Endometrial microvascular endothelial cells (primary cell): ENCODE results near the gene CPD. TPM values are rescaled to one million over a fixed set of nuclear protein-coding genes. Genes with fewer than 3 reads are reported as not detected.

Experiments
- in situ Hi-C: cut with HindIII; loops from 2 replicates; pipeline ENCODE4 v1.10.0; 2017; ENCODE audit warnings: low sequenced_read_pairs, low pct_unique_long_range_greater_than_20kb; ENCODE audit errors: inconsistent ontology term
- total RNA-seq: library from RNA; depleted of rRNA; stranded (reverse); fragments of >200 nt; gene quantifications from one replicate; pipeline ENCODE4 v1.2.3, GENCODE V29; 2015; ENCODE audit errors: inconsistent ontology term

Gene CPD
- total RNA-seq, 1 donor from 2014 or later, result 113 TPM

DNA sequence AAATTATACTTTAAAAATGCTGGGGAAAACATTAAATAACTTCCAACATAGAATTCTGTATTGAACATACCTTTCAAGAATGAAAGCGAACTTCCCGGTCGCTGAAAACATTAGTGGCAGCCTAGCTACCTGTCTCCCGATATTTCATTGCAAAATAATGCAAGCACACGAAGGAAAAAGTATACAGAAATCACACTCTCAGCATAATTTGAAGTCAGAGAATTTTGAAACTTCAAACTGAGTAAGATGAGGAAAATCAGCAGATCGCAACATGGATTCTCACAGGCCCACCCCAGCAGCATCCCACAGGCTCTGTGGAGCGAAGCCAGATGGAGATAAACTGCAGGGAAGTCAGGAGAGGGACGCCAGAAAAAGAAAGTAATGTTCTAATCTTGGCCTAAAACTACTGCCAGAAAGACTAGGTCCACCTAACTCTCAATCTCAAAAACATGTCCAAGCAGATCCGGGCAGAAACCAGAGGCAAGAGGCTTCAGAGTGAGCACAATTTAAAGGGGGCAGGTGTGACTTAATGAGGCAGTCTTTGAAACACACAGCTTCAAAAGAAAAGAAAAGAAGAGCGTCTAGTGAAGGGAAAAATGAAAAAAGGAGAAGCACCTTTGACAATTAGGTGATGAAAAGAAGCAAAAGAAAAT lies 93.6 kb downstream of the CPD start:
- in situ Hi-C loops, result no loop called here

DNA sequence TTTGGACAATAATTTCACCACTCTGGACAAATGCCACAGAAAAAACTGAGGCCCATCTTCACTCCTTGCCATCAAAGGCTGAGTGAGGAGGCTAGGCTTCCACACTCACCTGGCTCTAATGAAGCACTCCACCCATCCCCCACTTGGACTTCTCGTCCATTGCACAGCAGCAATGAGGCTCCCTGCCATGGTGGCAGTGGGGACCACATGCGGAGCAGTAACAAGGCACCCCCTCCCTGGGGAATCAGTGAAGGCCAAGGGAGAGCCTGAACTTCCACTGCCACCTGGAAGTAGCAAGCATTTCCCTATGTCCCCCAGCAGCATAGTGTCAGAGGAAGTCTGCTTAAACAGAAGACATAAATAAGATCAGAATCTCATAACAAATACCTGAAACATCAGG lies 96.5 kb downstream of the CPD start:
- in situ Hi-C loops, result no loop called here

DNA sequence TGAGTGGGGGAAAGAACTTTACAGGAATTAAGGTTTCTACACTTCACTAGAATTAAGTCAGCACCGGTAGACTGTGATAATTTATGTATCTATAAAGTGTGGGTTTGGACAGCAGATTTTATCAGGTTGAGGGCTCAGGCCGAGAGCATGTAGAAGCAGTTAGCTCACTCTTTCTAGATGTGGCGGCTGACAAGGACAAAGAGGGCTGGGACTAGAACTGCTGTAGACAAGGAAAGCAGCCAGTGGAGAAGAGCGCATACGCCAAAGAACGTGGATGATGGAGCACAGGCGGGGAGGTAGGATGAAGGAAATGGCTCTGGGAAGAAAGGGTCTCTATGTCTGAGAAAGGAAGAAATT lies 98.0 kb downstream of the CPD start:
- in situ Hi-C loops, result no loop called here

DNA sequence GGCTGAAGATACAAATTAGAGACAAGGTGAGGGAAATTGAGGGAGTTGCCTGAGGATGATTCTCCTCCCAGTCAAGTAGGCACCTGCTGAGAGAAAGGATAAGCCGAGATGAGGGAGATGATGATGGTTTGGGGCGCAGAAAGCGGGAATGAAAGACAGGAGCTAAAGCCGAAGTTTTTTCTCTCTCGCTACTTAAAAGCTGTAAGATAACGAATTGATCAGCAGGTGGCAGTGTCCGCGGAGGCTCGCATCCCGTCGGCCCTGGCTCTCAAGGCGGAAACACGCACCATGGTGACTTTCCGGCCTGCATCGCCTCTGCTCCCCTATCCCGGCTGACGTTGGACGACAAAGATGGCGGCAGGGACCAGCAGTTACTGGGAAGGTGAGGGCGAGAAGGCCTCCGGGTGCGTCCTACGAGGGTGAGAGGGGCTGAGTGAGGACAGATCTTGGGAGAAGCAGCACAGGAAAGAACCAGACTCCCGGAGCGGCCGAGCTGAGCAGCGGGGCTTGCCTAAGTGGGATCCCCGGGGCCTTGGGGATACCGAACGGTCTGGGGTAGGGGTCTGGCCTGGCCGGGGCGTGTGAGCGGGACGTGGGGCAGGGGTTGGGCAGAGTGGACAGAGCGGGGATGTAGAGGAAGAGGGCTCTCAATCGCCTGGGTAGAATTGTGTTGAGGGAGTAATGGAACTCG lies 98.5 kb downstream of the CPD start, which contains the start of gene GOSR1:
GOSR1 (plus strand) TSS at position 326 of the 691 bp plus-strand sequence; CDS start at position 352, 26 bp downstream.
- in situ Hi-C loops, result no loop called here

DNA sequence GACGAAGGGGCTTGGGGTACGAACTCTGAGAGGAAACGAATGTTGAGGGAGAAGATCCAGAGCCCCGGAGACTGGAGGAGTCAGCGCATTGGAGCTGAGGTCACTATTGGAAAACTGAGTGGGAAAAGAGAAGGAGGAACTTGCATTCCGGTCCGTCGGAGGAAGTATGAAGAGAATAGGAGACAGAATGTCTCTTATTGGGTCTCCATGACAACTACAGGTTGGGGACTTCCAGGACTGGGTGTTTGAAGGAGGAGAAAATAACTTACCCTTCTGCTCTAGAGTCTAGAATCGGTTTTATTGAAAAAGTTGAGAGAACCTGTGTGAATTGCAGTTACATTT lies 99.0 kb downstream of the CPD start:
- in situ Hi-C loops, result no loop called here

DNA sequence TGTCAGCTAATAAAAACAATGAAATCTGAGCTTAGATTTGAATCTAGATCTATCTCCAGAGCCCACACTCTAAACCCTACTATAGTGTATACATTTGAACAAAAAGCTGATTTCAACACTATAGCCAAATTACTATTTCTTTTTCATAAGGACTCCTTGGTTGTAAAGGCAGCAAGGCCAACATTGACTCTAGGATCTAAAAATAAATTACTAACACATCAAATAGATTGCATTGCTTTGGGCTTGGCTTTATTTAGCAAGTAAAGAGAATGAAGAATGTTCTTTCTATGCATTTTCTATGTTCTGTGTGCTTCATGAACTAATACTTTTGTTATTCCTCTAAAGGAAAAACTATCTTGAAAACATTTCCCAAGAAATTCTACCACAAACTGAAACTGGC lies 103.8 kb downstream of the CPD start:
- in situ Hi-C loops, result no loop called here

DNA sequence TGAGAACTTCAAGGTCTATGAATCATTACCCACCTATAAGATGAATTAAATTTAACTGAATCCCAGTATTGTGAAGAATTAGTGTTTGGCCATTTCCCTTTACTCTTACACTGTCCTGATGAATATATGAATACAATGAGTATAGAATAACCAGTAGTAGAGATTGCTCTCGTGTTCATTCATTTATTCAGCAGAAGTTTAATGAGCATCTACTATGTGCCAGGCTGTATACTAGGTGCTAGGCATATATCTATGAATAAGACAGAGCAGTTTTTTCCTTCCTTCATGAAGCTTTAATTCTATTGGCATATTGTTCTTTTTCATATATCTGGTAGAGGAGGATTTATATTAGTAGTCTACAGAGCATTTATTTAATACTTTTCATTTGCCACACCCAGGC lies 104.4 kb downstream of the CPD start:
- in situ Hi-C loops, result no loop called here

DNA sequence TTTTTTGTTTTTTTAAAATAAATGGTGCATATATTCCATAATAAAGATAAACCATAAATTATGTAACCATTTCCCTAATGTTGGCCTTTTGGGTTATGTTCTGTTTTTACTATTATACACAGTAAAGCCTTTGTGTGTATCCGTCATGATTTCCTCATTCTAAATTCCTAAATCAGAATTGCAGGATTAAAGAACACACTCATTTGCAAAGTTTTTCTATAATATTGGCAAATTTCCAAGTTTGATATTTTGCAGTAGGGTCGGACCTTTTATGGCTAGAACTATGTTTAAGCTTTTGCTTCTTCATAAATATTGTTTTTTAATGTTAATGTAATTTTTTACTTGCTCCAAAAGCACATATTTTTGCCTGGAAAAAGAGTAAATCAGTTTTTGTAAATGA lies 115.1 kb downstream of the CPD start:
- in situ Hi-C loops, result no loop called here

DNA sequence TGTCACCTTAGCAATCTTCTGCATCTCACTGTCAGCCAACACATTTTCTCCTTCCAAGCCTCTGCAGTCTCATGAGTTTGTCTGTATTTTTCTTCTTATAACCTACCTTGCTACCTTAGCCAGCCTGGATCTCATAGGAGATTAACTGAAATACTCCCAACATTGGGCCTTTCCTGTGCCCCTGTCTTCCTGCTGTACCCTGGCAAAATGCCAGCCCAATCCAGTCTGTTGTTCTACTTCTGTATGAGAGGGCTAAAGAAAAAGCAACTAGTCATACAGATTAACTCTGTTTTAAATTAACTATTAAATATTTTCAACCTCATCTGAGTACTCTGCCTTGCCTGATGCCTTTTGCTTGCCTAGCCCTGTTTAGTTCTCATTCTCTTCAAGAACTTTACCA lies 116.9 kb downstream of the CPD start:
- in situ Hi-C loops, result no loop called here

DNA sequence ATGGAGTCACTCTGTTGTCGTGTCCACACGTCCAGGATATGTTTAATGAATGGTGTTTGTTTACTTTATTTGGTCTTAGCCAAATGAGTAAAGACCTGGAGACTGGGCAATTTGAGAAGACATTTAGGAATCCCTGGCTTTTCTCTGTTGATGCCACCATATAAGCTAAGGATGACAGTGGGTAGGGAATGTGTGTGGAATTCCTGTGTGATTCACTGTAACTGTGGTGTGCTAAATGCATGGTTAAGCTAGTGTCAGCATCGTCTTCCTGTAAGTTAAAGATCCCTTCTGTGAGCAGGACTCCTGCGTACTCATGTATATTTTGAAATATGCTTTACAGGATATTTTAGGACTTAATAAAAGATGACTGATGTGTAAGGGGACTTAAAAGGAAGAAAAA lies 124.8 kb downstream of the CPD start:
- in situ Hi-C loops, result no loop called here

DNA sequence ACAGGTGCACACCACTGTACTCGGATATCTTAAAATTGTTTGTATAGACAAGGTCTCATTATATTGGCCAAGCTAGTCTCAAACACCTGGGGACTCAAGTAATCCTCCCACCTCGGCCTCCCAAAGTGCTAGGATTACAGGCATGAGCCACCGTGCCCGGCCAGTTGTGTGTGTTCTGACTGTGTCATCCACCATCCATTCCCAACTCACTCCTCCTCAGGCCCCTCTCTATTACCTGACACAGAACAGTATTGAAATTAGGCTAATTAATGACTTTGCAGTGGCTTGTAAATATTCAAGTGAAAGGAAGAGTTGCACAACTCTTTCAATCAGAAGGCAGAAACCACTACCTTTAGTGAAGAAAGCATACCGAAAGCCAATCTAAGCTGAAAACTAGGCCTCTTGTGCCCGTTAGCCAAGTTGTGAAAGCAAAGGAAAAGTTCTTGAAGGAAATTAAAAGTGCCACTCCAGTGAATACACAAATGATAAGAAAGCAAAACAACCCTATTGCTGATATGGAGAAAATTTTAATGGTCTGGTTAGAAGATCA lies 127.2 kb downstream of the CPD start:
- in situ Hi-C loops, result no loop called here

DNA sequence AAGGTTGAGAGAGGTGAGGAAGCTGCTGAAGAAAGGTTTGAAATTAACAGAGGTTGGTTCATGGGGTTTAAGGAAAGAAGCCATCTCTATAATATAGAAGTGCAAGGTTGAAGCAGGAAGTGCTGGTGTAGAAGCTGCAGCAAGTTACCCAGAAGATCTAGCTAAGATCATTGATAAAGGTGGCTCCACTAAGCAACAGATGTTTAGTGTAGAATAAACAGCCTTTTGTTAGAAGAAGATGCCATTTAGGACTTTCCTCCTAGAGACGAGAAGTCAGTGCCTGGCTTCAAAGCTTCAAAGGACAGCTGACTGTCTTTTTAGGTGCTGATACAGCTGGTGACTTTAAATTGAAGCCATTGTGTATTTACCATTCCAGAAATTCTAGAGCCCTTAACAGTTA lies 127.8 kb downstream of the CPD start:
- in situ Hi-C loops, result no loop called here

DNA sequence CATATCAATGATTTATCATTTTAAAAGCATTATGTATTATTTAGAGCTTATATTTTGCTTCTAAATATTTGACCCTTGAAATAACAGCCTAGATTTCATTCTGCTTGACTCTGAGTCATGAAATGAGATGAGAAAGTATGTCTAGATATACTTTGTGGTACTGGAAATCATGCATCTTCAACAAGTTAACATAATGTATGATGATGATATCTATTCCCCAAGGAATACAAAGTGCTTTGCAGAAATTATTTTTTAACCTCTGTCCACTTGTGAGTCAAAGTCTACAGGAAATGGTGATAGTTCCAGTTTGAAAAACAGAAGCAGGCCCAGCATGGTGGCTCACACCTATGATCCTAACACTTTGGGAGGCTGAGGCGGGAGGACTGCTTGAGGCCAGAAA lies 134.6 kb downstream of the CPD start:
- in situ Hi-C loops, result no loop called here

DNA sequence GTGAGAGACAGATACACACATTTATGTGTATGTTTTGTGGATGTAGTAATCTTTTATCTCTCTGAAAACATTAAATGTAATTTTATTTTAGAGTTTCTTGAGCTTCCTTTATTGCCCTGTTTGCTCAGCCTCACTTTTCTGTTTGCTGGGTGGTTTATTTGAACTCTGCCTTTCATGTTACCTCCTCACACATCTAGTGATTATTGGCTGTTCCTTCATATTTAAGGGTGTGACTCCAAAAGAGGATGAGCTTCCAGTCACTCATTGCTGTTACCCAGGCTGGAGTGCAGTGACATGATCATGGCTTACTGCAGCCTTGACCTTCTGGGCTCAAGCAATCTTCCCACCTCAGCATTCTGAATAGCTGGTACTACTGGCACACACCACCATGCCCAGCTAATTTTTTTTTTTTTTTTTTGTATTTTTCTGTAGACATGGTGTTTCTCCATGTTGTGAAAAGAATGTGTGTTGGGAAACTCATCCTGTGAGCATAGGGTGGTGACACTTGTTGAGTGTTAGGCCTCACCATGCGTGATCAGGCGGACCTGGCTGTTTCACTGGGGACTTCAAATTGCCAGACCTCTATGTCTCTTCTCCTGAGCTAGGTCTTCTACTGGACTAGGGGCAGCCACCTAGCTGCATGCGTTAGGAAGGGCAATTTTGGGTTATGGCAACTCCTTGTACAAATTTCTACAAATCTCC lies 136.3 kb downstream of the CPD start:
- in situ Hi-C loops, result no loop called here

DNA sequence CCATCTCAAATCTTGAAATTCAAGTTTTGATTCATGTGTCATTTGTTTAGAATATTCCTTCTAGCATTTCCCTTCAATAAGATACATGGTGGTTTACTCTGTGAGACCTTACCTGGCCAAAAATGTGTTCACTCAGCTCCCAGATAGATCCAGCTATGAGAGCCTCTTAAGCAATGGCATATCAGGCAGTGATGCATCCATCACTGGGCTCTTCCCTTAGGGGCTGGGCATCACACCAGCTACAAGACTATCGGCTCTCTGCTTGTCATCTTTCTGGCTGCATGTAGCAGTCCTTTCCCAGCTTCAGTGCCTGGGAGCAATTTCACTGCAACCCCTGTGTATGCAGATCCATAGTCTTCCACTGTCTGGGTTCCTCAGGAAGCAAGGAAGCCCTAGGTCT lies 139.1 kb downstream of the CPD start:
- in situ Hi-C loops, result no loop called here

DNA sequence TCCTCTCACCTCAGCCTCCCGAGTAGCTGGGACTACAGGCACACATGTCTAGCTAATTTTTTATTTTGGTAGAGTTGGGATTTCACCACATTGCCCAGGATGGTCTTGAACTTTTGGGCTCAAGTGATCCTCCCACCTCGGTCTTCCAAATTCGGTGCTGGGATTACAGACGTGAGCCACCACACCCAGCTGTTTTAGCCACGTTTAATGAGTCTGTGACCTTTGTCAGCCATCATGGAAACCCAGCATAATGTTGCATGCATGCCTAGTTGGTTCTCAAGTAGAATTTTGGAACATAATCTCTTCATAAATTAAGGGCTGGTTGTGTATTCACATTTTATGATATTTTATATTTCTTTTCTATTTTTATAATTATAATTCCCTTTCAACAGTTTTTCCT lies 140.4 kb downstream of the CPD start:
- in situ Hi-C loops, result no loop called here
